Measurements from ENCODE around the gene KRT31. TPM values are rescaled to one million over a fixed set of nuclear protein-coding genes. Genes with fewer than 3 reads are reported as not detected.
"Not testable (repeated sequence)": the region's sequence is repeated elsewhere in the genome, so short reads cannot be mapped to it uniquely, and the experiment has no call there.

Gene KRT31
- total RNA-seq, 5 donors from 2014 or later (not counting 1 experiment from before 2014, with no cell fraction given) = not detected

GRCh38 chr17:41430376-41430775, 33.0 kb upstream of the KRT31 start:
- H3K36me3 Mint-ChIP-seq; H3K27ac Mint-ChIP-seq; H3K36me3 ChIP-seq (ENCODE audit: control insufficient read depth in 2 of 2, extremely low read depth in 1 of 2, insufficient read depth in 1 of 2, low read length in 1 of 2); CTCF ChIA-PET; H3K9me3 ChIP-seq; H3K4me3 ChIP-seq (ENCODE audit: control insufficient read depth in 1 of 2, extremely low read depth in 1 of 2, low read length in 1 of 2); POLR2A ChIA-PET; H3K27ac ChIP-seq (ENCODE audit: low read length); H3K4me1 Mint-ChIP-seq; H3K27me3 ChIP-seq (replicated peaks in 1 of 2; ENCODE audit: control insufficient read depth in 2 of 2, extremely low read depth in 1 of 2, insufficient read depth in 2 of 2, low read length in 1 of 2); H3K27me3 Mint-ChIP-seq; H3K4me3 Mint-ChIP-seq; DNase-seq; ATAC-seq (replicated peaks in 1 of 4); H3K4me1 ChIP-seq (ENCODE audit: control insufficient read depth in 1 of 2, extremely low read depth in 1 of 2, insufficient read depth in 2 of 2, low read length in 2 of 2); H3K9me3 Mint-ChIP-seq: not testable (repeated sequence)
- WGBS (ENCODE audit: insufficient coverage) = 86% methylated on average over 4 of the region's 9 CpGs

- peaks cover 0 to 6% of the 10 kb centered on the region in 2 donors for H3K27me3 Mint-ChIP-seq
- no peaks in the 10 kb centered on the region for H3K36me3 ChIP-seq (ENCODE audit: control insufficient read depth in 2 of 2, extremely low read depth in 1 of 2, insufficient read depth in 1 of 2, low read length in 1 of 2)
- no peaks in the 10 kb centered on the region for H3K9me3 ChIP-seq
- H3K36me3 Mint-ChIP-seq = no peaks in the 10 kb centered on the region
- no peak overlapping the region for H3K27ac Mint-ChIP-seq
- ChIA-PET POLR2A (no interaction called here), CTCF (no interaction called here)
- H3K4me1 ChIP-seq (ENCODE audit: control insufficient read depth in 1 of 2, extremely low read depth in 1 of 2, insufficient read depth in 2 of 2, low read length in 2 of 2) = no peaks in the 10 kb centered on the region
- 85% methylated on average over 5 of the region's 7 CpGs for WGBS (ENCODE audit: insufficient coverage)
- H3K4me3 ChIP-seq (ENCODE audit: control insufficient read depth in 1 of 2, extremely low read depth in 1 of 2, low read length in 1 of 2) = no peak overlapping the region
- no peak overlapping the region for H3K4me3 Mint-ChIP-seq
- peaks cover 0 to 9% of the 10 kb centered on the region in 2 experiments for H3K27me3 ChIP-seq (replicated peaks in 1 of 2; ENCODE audit: control insufficient read depth in 2 of 2, extremely low read depth in 1 of 2, insufficient read depth in 2 of 2, low read length in 1 of 2)
- no peaks in the 10 kb centered on the region for H3K9me3 Mint-ChIP-seq
- DNase-seq = no peak
- ATAC-seq (replicated peaks in 1 of 4) = no peak
- H3K4me1 Mint-ChIP-seq = peaks cover 0 to 4% (median 3%) of the 10 kb centered on the region in 3 donors
- no peak overlapping the region for H3K27ac ChIP-seq (ENCODE audit: low read length)
Measured at GRCh38 chr17:41429667-41430066, 32.3 kb upstream of the KRT31 start.

- DNase-seq = no peak
- 56% methylated on average over 3 of the region's 4 CpGs for WGBS (ENCODE audit: insufficient coverage)
- Histone ChIP-seq H3K36me3 (ENCODE audit: control insufficient read depth in 2 of 2, extremely low read depth in 1 of 2, insufficient read depth in 1 of 2, low read length in 1 of 2) (no peaks in the 10 kb centered on the region), H3K4me3 (ENCODE audit: control insufficient read depth in 1 of 2, extremely low read depth in 1 of 2, low read length in 1 of 2) (no peak overlapping the region), H3K9me3 (no peaks in the 10 kb centered on the region), H3K4me1 (ENCODE audit: control insufficient read depth in 1 of 2, extremely low read depth in 1 of 2, insufficient read depth in 2 of 2, low read length in 2 of 2) (no peaks in the 10 kb centered on the region), H3K27me3 (replicated peaks in 1 of 2; ENCODE audit: control insufficient read depth in 2 of 2, extremely low read depth in 1 of 2, insufficient read depth in 2 of 2, low read length in 1 of 2) (peaks cover 0 to 14% of the 10 kb centered on the region in 2 experiments), H3K27ac (ENCODE audit: low read length) (no peak overlapping the region)
- ChIA-PET POLR2A (no interaction called here), CTCF (no interaction called here)
- no peak overlapping the region for H3K27ac Mint-ChIP-seq
- no peaks in the 10 kb centered on the region for H3K36me3 Mint-ChIP-seq
- H3K4me3 Mint-ChIP-seq = no peak overlapping the region
- ATAC-seq (replicated peaks in 1 of 4) = no peak
- no peaks in the 10 kb centered on the region for H3K4me1 Mint-ChIP-seq
- H3K27me3 Mint-ChIP-seq = peaks cover 0 to 6% of the 10 kb centered on the region in 2 donors
- no peaks in the 10 kb centered on the region for H3K9me3 Mint-ChIP-seq
Measured at GRCh38 chr17:41428591-41429291, 31.3 kb upstream of the KRT31 start.

GRCh38 chr17:41424111-41424635, 26.8 kb upstream of the KRT31 start, which contains the start of gene KRT37:
Gene KRT37 (minus strand): TSS chr17:41424585. CDS start chr17:41424523, 62 bp downstream.
- H3K27ac Mint-ChIP-seq = no peak within 1 kb of the TSS
- peaks cover 6 to 15% (median 8%) of the 10 kb centered on the region in 3 donors for H3K4me1 Mint-ChIP-seq
- H3K36me3 Mint-ChIP-seq = no peaks in the 10 kb centered on the region
- no peak for ATAC-seq (replicated peaks in 1 of 4)
- no peak for DNase-seq
- WGBS (ENCODE audit: insufficient coverage) = 90% methylated on average over 12 of the region's 13 CpGs
- ChIA-PET POLR2A (interaction anchor here in 1 of 2 donors (0.6 kb wide), 1 partner anchor 20 kb away, joined by 3 read pairs; no protein-coding TSS in a partner anchor), CTCF (no interaction called here)
- Histone ChIP-seq H3K36me3 (ENCODE audit: control insufficient read depth in 2 of 2, extremely low read depth in 1 of 2, insufficient read depth in 1 of 2, low read length in 1 of 2) (no peaks in the 10 kb centered on the region), H3K27me3 (replicated peaks in 1 of 2; ENCODE audit: control insufficient read depth in 2 of 2, extremely low read depth in 1 of 2, insufficient read depth in 2 of 2, low read length in 1 of 2) (peaks cover 0 to 7% of the 10 kb centered on the region in 2 experiments), H3K4me3 (ENCODE audit: control insufficient read depth in 1 of 2, extremely low read depth in 1 of 2, low read length in 1 of 2) (no peak within 1 kb of the TSS), H3K27ac (ENCODE audit: low read length) (no peak within 1 kb of the TSS), H3K4me1 (ENCODE audit: control insufficient read depth in 1 of 2, extremely low read depth in 1 of 2, insufficient read depth in 2 of 2, low read length in 2 of 2) (peaks cover 0 to 6% of the 10 kb centered on the region in 2 experiments), H3K9me3 (no peaks in the 10 kb centered on the region)
- no peaks in the 10 kb centered on the region for H3K9me3 Mint-ChIP-seq
- peaks cover 0 to 3% of the 10 kb centered on the region in 2 donors for H3K27me3 Mint-ChIP-seq
- H3K4me3 Mint-ChIP-seq = no peak within 1 kb of the TSS

DNA sequence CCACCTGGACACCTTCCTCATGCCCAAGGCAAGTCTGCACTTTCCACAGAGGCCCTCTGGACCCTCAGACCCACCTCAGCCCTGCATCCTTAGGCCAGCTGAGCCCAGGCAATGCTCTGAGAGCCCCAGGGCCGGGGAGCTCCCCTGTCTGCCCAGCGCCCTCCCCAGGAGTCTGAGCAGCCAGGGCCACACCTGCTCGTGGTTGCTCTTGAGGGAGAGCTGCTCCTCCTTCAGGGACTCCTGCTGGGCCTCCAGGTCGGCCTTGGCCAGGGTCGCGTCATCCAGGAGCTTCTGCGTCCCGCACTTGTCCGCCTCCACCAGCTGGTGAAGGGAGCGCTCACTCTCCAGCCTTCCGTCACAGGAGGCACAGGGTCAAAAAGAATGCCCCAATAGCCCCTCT, 25.2 kb upstream of the KRT31 start:
- POLR2A ChIA-PET; H3K36me3 ChIP-seq (ENCODE audit: control insufficient read depth in 2 of 2, extremely low read depth in 1 of 2, insufficient read depth in 1 of 2, low read length in 1 of 2); H3K4me3 Mint-ChIP-seq; H3K4me3 ChIP-seq (ENCODE audit: control insufficient read depth in 1 of 2, extremely low read depth in 1 of 2, low read length in 1 of 2); H3K27me3 Mint-ChIP-seq; DNase-seq; H3K27ac ChIP-seq (ENCODE audit: low read length); H3K9me3 Mint-ChIP-seq; H3K9me3 ChIP-seq; H3K27ac Mint-ChIP-seq; CTCF ChIA-PET; H3K4me1 ChIP-seq (ENCODE audit: control insufficient read depth in 1 of 2, extremely low read depth in 1 of 2, insufficient read depth in 2 of 2, low read length in 2 of 2); ATAC-seq (replicated peaks in 1 of 4); H3K27me3 ChIP-seq (replicated peaks in 1 of 2; ENCODE audit: control insufficient read depth in 2 of 2, extremely low read depth in 1 of 2, insufficient read depth in 2 of 2, low read length in 1 of 2); H3K36me3 Mint-ChIP-seq: not testable (repeated sequence)
- WGBS (ENCODE audit: insufficient coverage) = 82% methylated on average over 10 of the region's 11 CpGs
- peaks cover 6 to 20% (median 11%) of the 10 kb centered on the region in 3 donors for H3K4me1 Mint-ChIP-seq

- Mint-ChIP-seq H3K4me3 (no peak overlapping the region), H3K27me3 (no peaks in the 10 kb centered on the region), H3K9me3 (no peaks in the 10 kb centered on the region), H3K4me1 (peaks cover 11 to 25% (median 14%) of the 10 kb centered on the region in 3 donors), H3K36me3 (no peaks in the 10 kb centered on the region), H3K27ac (no peak overlapping the region)
- DNase-seq (no peak), ATAC-seq (replicated peaks in 1 of 4) (no peak)
- Histone ChIP-seq H3K27ac (ENCODE audit: low read length) (no peak overlapping the region), H3K4me3 (ENCODE audit: control insufficient read depth in 1 of 2, extremely low read depth in 1 of 2, low read length in 1 of 2) (no peak overlapping the region), H3K36me3 (ENCODE audit: control insufficient read depth in 2 of 2, extremely low read depth in 1 of 2, insufficient read depth in 1 of 2, low read length in 1 of 2) (no peaks in the 10 kb centered on the region), H3K27me3 (replicated peaks in 1 of 2; ENCODE audit: control insufficient read depth in 2 of 2, extremely low read depth in 1 of 2, insufficient read depth in 2 of 2, low read length in 1 of 2) (peaks cover 0 to 7% of the 10 kb centered on the region in 2 experiments), H3K9me3 (no peaks in the 10 kb centered on the region), H3K4me1 (ENCODE audit: control insufficient read depth in 1 of 2, extremely low read depth in 1 of 2, insufficient read depth in 2 of 2, low read length in 2 of 2) (peaks cover 0 to 6% of the 10 kb centered on the region in 2 experiments)
- WGBS (ENCODE audit: insufficient coverage) = 82% methylated on average over 4 of the region's 4 CpGs
- ChIA-PET CTCF (no interaction called here), POLR2A (no interaction called here)
Measured at GRCh38 chr17:41421617-41422016, 24.2 kb upstream of the KRT31 start.

Data from T-cell (primary cell).